ENCODE results near the gene MRPL46.

DNA sequence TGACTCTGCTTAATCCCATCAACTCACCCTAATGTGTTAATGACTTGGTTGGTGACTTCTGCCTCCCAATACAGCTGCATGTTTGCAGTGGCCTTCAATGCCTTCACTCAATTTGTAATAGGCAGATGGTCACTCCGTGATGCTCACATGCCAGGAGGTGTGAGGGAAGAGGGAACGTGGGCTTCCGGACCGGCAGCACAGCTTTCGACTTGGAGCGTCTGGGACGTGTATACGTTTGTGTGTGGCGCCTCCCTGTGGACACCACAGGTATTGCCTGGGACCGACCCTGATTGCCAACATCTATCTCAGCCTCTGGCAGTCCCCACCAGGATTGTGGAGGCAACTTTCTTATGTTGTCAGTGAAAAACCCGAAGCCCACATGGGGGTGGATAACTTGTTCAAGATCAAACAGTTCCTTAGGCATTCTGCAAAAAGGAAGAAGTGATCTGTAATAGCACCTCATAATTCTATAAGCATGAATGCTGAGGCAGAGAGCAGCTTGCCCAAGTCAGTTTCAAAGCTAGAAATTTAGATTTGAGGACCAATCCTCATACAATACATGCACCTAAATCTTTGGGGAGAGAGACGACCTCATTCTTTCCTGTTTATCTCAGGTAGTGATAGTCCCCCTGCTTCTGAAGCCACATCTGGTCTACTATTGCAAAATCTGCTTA is 16.9 kb downstream of the MRPL46 start:
- peak; percentile 96 for TF ChIP-seq CTCF (IDR thresholded peaks at IDR 0.05; ENCODE audit: poor library complexity, severe bottlenecking)
- TF ChIP-seq POLR2AphosphoS5 (IDR thresholded peaks at IDR 0.05) = no peak
- TF ChIP-seq REST (IDR thresholded peaks at IDR 0.05; ENCODE audit: borderline replicate concordance) = no peak
- TF ChIP-seq TAF1 (IDR thresholded peaks at IDR 0.05; ENCODE audit: low read depth) = no peak
- no peak for TF ChIP-seq EZH2 (IDR thresholded peaks at IDR 0.05; ENCODE audit: borderline replicate concordance, insufficient read depth, low read length, poor library complexity, severe bottlenecking)
- no peak for TF ChIP-seq EP300 (conservative IDR thresholded peaks at IDR 0.05; ENCODE audit: poor library complexity, severe bottlenecking)
- peak; percentile 97 for TF ChIP-seq SMC3 (conservative IDR thresholded peaks at IDR 0.05; ENCODE audit: poor library complexity)
